Measurements from ENCODE around the gene DNM3.

DNM3 gene

GRCh38 chr1:171873664-171874063, 32.4 kb downstream of the DNM3 start:
- no peak for DNase-seq (ENCODE audit: low read depth)
- Histone ChIP-seq H3K9ac (ENCODE audit: low read length) (no peak overlapping the region), H3K9me3 (ENCODE audit: control insufficient read depth, low read length) (no peaks in the 10 kb centered on the region), H3K36me3 (ENCODE audit: control insufficient read depth, insufficient read depth, low read length, severe bottlenecking) (no peaks in the 10 kb centered on the region), H3K27me3 (replicated peaks; ENCODE audit: control insufficient read depth, insufficient read depth, low read length) (no peaks in the 10 kb centered on the region), H3K4me3 (ENCODE audit: low read length) (no peak overlapping the region), H3K4me1 (ENCODE audit: control insufficient read depth, insufficient read depth, low read length) (no peaks in the 10 kb centered on the region)

- H3K9me3 ChIP-seq (ENCODE audit: control insufficient read depth, low read length): no peaks in the 10 kb centered on the region
- no peaks in the 10 kb centered on the region for H3K27me3 ChIP-seq (replicated peaks; ENCODE audit: control insufficient read depth, insufficient read depth, low read length)
- peak; percentile 2 for DNase-seq (ENCODE audit: low read depth)
- H3K4me1 ChIP-seq (ENCODE audit: control insufficient read depth, insufficient read depth, low read length): no peaks in the 10 kb centered on the region
- no peaks in the 10 kb centered on the region for H3K36me3 ChIP-seq (ENCODE audit: control insufficient read depth, insufficient read depth, low read length, severe bottlenecking)
- H3K9ac ChIP-seq (ENCODE audit: low read length): no peak overlapping the region
- no peak overlapping the region for H3K4me3 ChIP-seq (ENCODE audit: low read length)
These were observed 36.4 kb downstream of the DNM3 start for GRCh38 chr1:171877701-171878100.

- Histone ChIP-seq H3K36me3 (ENCODE audit: control insufficient read depth, insufficient read depth, low read length, severe bottlenecking) (no peaks in the 10 kb centered on the region), H3K4me3 (ENCODE audit: low read length) (no peak overlapping the region), H3K9me3 (ENCODE audit: control insufficient read depth, low read length) (no peaks in the 10 kb centered on the region), H3K27me3 (replicated peaks; ENCODE audit: control insufficient read depth, insufficient read depth, low read length) (no peaks in the 10 kb centered on the region), H3K9ac (ENCODE audit: low read length) (no peak overlapping the region), H3K4me1 (ENCODE audit: control insufficient read depth, insufficient read depth, low read length) (no peaks in the 10 kb centered on the region)
- DNase-seq (ENCODE audit: low read depth): no peak
These were observed 38.3 kb downstream of the DNM3 start for GRCh38 chr1:171879556-171879955.

GRCh38 chr1:171881442-171881841, 40.1 kb downstream of the DNM3 start:
- DNase-seq (ENCODE audit: low read depth): no peak
- H3K9me3 ChIP-seq (ENCODE audit: control insufficient read depth, low read length): no peaks in the 10 kb centered on the region
- H3K27me3 ChIP-seq (replicated peaks; ENCODE audit: control insufficient read depth, insufficient read depth, low read length): no peaks in the 10 kb centered on the region
- H3K4me1 ChIP-seq (ENCODE audit: control insufficient read depth, insufficient read depth, low read length): no peaks in the 10 kb centered on the region
- no peaks in the 10 kb centered on the region for H3K36me3 ChIP-seq (ENCODE audit: control insufficient read depth, insufficient read depth, low read length, severe bottlenecking)
- H3K4me3 ChIP-seq (ENCODE audit: low read length): no peak overlapping the region
- no peak overlapping the region for H3K9ac ChIP-seq (ENCODE audit: low read length)

- H3K36me3 ChIP-seq (ENCODE audit: control insufficient read depth, insufficient read depth, low read length, severe bottlenecking): no peaks in the 10 kb centered on the region
- no peak overlapping the region for H3K4me3 ChIP-seq (ENCODE audit: low read length)
- no peaks in the 10 kb centered on the region for H3K4me1 ChIP-seq (ENCODE audit: control insufficient read depth, insufficient read depth, low read length)
- DNase-seq (ENCODE audit: low read depth): no peak
- H3K9ac ChIP-seq (ENCODE audit: low read length): no peak overlapping the region
- no peaks in the 10 kb centered on the region for H3K9me3 ChIP-seq (ENCODE audit: control insufficient read depth, low read length)
- H3K27me3 ChIP-seq (replicated peaks; ENCODE audit: control insufficient read depth, insufficient read depth, low read length): no peaks in the 10 kb centered on the region
These were observed 42.6 kb downstream of the DNM3 start for GRCh38 chr1:171883849-171884248.

GRCh38 chr1:171884475-171884874, 43.2 kb downstream of the DNM3 start:
- H3K4me1 ChIP-seq (ENCODE audit: control insufficient read depth, insufficient read depth, low read length): no peaks in the 10 kb centered on the region
- no peaks in the 10 kb centered on the region for H3K36me3 ChIP-seq (ENCODE audit: control insufficient read depth, insufficient read depth, low read length, severe bottlenecking)
- no peaks in the 10 kb centered on the region for H3K27me3 ChIP-seq (replicated peaks; ENCODE audit: control insufficient read depth, insufficient read depth, low read length)
- H3K4me3 ChIP-seq (ENCODE audit: low read length): no peak overlapping the region
- DNase-seq (ENCODE audit: low read depth): no peak
- H3K9ac ChIP-seq (ENCODE audit: low read length): no peak overlapping the region
- H3K9me3 ChIP-seq (ENCODE audit: control insufficient read depth, low read length): no peaks in the 10 kb centered on the region

- Histone ChIP-seq H3K4me1 (ENCODE audit: control insufficient read depth, insufficient read depth, low read length) (no peaks in the 10 kb centered on the region), H3K4me3 (ENCODE audit: low read length) (no peak overlapping the region), H3K9ac (ENCODE audit: low read length) (no peak overlapping the region), H3K36me3 (ENCODE audit: control insufficient read depth, insufficient read depth, low read length, severe bottlenecking) (no peaks in the 10 kb centered on the region), H3K9me3 (ENCODE audit: control insufficient read depth, low read length) (no peaks in the 10 kb centered on the region), H3K27me3 (replicated peaks; ENCODE audit: control insufficient read depth, insufficient read depth, low read length) (no peaks in the 10 kb centered on the region)
- DNase-seq (ENCODE audit: low read depth): no peak
These were observed 48.8 kb downstream of the DNM3 start for GRCh38 chr1:171890131-171890530.

- Histone ChIP-seq H3K27me3 (replicated peaks; ENCODE audit: control insufficient read depth, insufficient read depth, low read length) (no peaks in the 10 kb centered on the region), H3K9ac (ENCODE audit: low read length) (no peak overlapping the region), H3K4me1 (ENCODE audit: control insufficient read depth, insufficient read depth, low read length) (peaks cover 3% of the 10 kb centered on the region), H3K9me3 (ENCODE audit: control insufficient read depth, low read length) (no peaks in the 10 kb centered on the region), H3K36me3 (ENCODE audit: control insufficient read depth, insufficient read depth, low read length, severe bottlenecking) (no peaks in the 10 kb centered on the region), H3K4me3 (ENCODE audit: low read length) (no peak overlapping the region)
- no peak for DNase-seq (ENCODE audit: low read depth)
These were observed 55.8 kb downstream of the DNM3 start for GRCh38 chr1:171896936-171897703.

GRCh38 chr1:171898941-171899340, 57.6 kb downstream of the DNM3 start:
- Histone ChIP-seq H3K4me1 (ENCODE audit: control insufficient read depth, insufficient read depth, low read length) (peaks cover 3% of the 10 kb centered on the region), H3K36me3 (ENCODE audit: control insufficient read depth, insufficient read depth, low read length, severe bottlenecking) (no peaks in the 10 kb centered on the region), H3K9me3 (ENCODE audit: control insufficient read depth, low read length) (no peaks in the 10 kb centered on the region), H3K27me3 (replicated peaks; ENCODE audit: control insufficient read depth, insufficient read depth, low read length) (no peaks in the 10 kb centered on the region), H3K4me3 (ENCODE audit: low read length) (no peak overlapping the region), H3K9ac (ENCODE audit: low read length) (peak overlapping the region; percentile 38)
- DNase-seq (ENCODE audit: low read depth): no peak

- Histone ChIP-seq H3K36me3 (ENCODE audit: control insufficient read depth, insufficient read depth, low read length, severe bottlenecking) (no peaks in the 10 kb centered on the region), H3K27me3 (replicated peaks; ENCODE audit: control insufficient read depth, insufficient read depth, low read length) (no peaks in the 10 kb centered on the region), H3K9ac (ENCODE audit: low read length) (no peak overlapping the region), H3K9me3 (ENCODE audit: control insufficient read depth, low read length) (no peaks in the 10 kb centered on the region), H3K4me1 (ENCODE audit: control insufficient read depth, insufficient read depth, low read length) (peaks cover 3% of the 10 kb centered on the region), H3K4me3 (ENCODE audit: low read length) (no peak overlapping the region)
- DNase-seq (ENCODE audit: low read depth): no peak
These were observed 58.5 kb downstream of the DNM3 start for GRCh38 chr1:171899838-171900237.

GRCh38 chr1:171901245-171901644, 59.9 kb downstream of the DNM3 start:
- H3K36me3 ChIP-seq (ENCODE audit: control insufficient read depth, insufficient read depth, low read length, severe bottlenecking): no peaks in the 10 kb centered on the region
- H3K4me3 ChIP-seq (ENCODE audit: low read length): no peak overlapping the region
- DNase-seq (ENCODE audit: low read depth): no peak
- peaks cover 3% of the 10 kb centered on the region for H3K4me1 ChIP-seq (ENCODE audit: control insufficient read depth, insufficient read depth, low read length)
- no peaks in the 10 kb centered on the region for H3K27me3 ChIP-seq (replicated peaks; ENCODE audit: control insufficient read depth, insufficient read depth, low read length)
- H3K9me3 ChIP-seq (ENCODE audit: control insufficient read depth, low read length): no peaks in the 10 kb centered on the region
- no peak overlapping the region for H3K9ac ChIP-seq (ENCODE audit: low read length)

- peaks cover 3% of the 10 kb centered on the region for H3K4me1 ChIP-seq (ENCODE audit: control insufficient read depth, insufficient read depth, low read length)
- no peak for DNase-seq (ENCODE audit: low read depth)
- H3K27me3 ChIP-seq (replicated peaks; ENCODE audit: control insufficient read depth, insufficient read depth, low read length): no peaks in the 10 kb centered on the region
- no peak overlapping the region for H3K9ac ChIP-seq (ENCODE audit: low read length)
- H3K9me3 ChIP-seq (ENCODE audit: control insufficient read depth, low read length): no peaks in the 10 kb centered on the region
- H3K4me3 ChIP-seq (ENCODE audit: low read length): no peak overlapping the region
- no peaks in the 10 kb centered on the region for H3K36me3 ChIP-seq (ENCODE audit: control insufficient read depth, insufficient read depth, low read length, severe bottlenecking)
These were observed 61.2 kb downstream of the DNM3 start for GRCh38 chr1:171902527-171902926.

All from adipocyte (in vitro differentiated cells).